Breast epithelium (tissue), 3 donors: ENCODE results near the gene C22orf42.
"Not testable (repeated sequence)": the region's sequence is repeated elsewhere in the genome, so short reads cannot be mapped to it uniquely, and the experiment has no call there.

Experiments used
- CTCF ChIP-seq, 3 donors: fragments of 450-650 bp; IDR thresholded peaks; one replicate each; pipeline ENCODE4 v1.5.1; 2016 to 2017; ENCODE audit warnings: antibody characterized with exemption in 3 of 3, mild to moderate bottlenecking in 3 of 3, moderate library complexity in 3 of 3
- POLR2AphosphoS5 ChIP-seq, 3 donors: sonication (generic); formaldehyde crosslinking; IDR thresholded peaks; one replicate each; pipeline ENCODE4 v1.6.1; 2017; ENCODE audit warnings: antibody characterized with exemption in 3 of 3

DNA sequence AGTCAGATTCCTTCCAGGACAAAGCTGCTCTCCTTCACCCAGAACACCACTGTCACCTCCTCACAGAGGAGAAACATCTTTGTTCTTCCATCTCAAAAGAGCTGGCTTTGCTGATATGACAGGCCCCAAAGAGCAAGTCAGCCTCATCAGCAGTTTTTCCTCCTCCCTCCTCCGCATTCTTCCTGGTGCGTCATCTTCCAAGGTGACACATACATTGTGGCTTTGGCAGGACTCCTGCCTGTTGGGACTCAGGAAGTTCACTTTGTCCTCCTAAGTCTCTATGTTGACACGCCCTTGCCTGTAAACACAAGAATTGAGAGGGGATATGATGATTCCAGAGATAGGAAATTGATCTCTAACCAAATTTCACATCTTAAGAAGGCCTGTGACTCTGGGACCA is 23.1 kb downstream of the C22orf42 start:
- not testable (repeated sequence) for TF ChIP-seq CTCF, POLR2AphosphoS5 (IDR thresholded peaks at IDR 0.05)
